BJ (cell line): ENCODE measurements around the gene CYP3A5. TPM values are rescaled to one million over a fixed set of nuclear protein-coding genes. Genes with fewer than 3 reads are reported as not detected.
"Not testable (repeated sequence)": the region's sequence is repeated elsewhere in the genome, so short reads cannot be mapped to it uniquely, and the experiment has no call there.

Experiments used
- CTCF ChIA-PET: fragments of 350-600 bp; formaldehyde crosslinking; extraction: SDS; loops from one replicate; lab custom pipeline; 2021; ENCODE audit warnings: antibody characterized with exemption, inconsistent platforms; lab: Yijun Ruan, JAX
- POLR2A ChIA-PET: fragments of 300-600 bp; sonication (Branson Sonifier 250); formaldehyde crosslinking; extraction: SDS; loops from one replicate; lab custom pipeline; 2021; ENCODE audit warnings: antibody characterized with exemption; lab: Charles Lee
- DNase-seq: peaks from one replicate; pipeline ENCODE4 v3.0.0-alpha.2; 2011; ENCODE audit warnings: low read depth
- H3K27me3 ChIP-seq: 2 replicates; pipeline ENCODE4 v1.6.0; 2011; ENCODE audit warnings: low read length; ENCODE audit not compliant: control insufficient read depth, insufficient read depth
- H3K36me3 ChIP-seq: 2 replicates; pipeline ENCODE4 v1.5.1; 2011; ENCODE audit warnings: low read length; ENCODE audit not compliant: control insufficient read depth, insufficient read depth
- H3K4me3 ChIP-seq: 2 replicates; pipeline ENCODE4 v1.5.1; 2011; ENCODE audit warnings: low read depth, mild to moderate bottlenecking, control low read depth, low read length
- polyA minus RNA-seq: library from RNA; depleted of rRNA, polyadenylated mRNA; stranded (reverse); fragments of >200 nt; gene quantifications from 2 replicates; pipeline ENCODE4 v1.2.3, GENCODE V29; 2011; rRNA and poly(A)+ RNA removed
- polyA plus RNA-seq: library from polyadenylated mRNA; depleted of rRNA; stranded (reverse); fragments of >200 nt; gene quantifications from 2 replicates; pipeline ENCODE4 v1.2.3, GENCODE V29; 2011; rRNA removed
- TF ChIP-seq, protein P1 (sequence below): IDR thresholded peaks from 2 replicates; pipeline ENCODE4 v1.5.1; 2011; ENCODE audit warnings: low read depth, mild to moderate bottlenecking, control low read depth, inconsistent platforms, low read length, moderate library complexity; ENCODE audit not compliant: insufficient read depth

CYP3A5 gene
- polyA plus RNA-seq: not detected in 2 replicates
- polyA minus RNA-seq: 0.15 TPM in 1 of 2 replicates, not detected in the other

DNA sequence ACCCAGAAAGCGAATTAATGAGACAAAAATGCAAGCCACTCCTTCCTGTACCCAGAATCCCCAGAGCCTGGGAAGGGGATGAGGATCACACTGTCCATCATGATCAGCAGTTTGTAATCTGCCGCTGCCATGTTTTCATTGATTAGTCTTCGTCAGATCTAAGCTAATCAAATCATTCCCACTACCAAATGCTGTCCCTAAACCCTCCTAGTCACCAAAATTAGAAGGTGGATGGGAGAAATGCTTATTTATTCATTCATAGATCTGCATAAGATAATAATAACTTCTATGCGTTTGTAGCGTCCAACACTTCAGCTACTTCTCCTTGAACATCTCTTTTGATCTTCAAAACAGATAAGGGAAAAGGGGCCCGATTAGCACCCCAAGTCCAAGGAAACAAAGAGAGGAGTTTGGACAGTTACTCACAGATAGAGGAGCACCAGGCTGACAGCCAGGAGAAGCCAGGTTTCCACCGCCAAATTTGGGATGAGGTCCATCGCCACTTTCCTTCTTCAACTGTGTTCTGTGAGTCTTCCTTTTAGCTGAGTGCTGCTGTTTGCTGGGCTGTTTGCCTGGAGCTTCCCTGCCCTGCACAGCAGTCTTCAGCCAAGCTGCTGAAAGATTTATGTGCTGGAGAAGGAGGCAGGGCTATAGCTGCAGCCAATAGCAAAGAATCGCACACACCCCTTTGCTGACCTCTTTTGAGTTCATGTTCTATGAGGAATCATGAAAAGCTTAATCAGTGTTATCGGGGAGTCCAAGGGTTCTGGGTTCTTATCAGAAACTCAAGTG, at the start of gene CYP3A5:
TSS of gene CYP3A5 (minus strand) at position 597 of the 792 bp plus-strand sequence. CDS start at position 497, 100 bp downstream.
- no peaks in the 10 kb centered on the region for H3K36me3 ChIP-seq
- H3K27me3 ChIP-seq: no peaks in the 10 kb centered on the region
- TF ChIP-seq, protein P1, sequence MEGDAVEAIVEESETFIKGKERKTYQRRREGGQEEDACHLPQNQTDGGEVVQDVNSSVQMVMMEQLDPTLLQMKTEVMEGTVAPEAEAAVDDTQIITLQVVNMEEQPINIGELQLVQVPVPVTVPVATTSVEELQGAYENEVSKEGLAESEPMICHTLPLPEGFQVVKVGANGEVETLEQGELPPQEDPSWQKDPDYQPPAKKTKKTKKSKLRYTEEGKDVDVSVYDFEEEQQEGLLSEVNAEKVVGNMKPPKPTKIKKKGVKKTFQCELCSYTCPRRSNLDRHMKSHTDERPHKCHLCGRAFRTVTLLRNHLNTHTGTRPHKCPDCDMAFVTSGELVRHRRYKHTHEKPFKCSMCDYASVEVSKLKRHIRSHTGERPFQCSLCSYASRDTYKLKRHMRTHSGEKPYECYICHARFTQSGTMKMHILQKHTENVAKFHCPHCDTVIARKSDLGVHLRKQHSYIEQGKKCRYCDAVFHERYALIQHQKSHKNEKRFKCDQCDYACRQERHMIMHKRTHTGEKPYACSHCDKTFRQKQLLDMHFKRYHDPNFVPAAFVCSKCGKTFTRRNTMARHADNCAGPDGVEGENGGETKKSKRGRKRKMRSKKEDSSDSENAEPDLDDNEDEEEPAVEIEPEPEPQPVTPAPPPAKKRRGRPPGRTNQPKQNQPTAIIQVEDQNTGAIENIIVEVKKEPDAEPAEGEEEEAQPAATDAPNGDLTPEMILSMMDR: no peak
- DNase-seq: no peak
- ChIA-PET POLR2A (no interaction called here), CTCF (interaction anchor here (1.3 kb wide), 1 partner anchor 15 kb away, joined by 5 read pairs; no protein-coding TSS in a partner anchor)
- H3K4me3 ChIP-seq: no peak within 1 kb of the TSS

GRCh38 chr7:99728615-99729014, 48.8 kb upstream of the CYP3A5 start:
- CTCF ChIA-PET: no interaction called here

DNA sequence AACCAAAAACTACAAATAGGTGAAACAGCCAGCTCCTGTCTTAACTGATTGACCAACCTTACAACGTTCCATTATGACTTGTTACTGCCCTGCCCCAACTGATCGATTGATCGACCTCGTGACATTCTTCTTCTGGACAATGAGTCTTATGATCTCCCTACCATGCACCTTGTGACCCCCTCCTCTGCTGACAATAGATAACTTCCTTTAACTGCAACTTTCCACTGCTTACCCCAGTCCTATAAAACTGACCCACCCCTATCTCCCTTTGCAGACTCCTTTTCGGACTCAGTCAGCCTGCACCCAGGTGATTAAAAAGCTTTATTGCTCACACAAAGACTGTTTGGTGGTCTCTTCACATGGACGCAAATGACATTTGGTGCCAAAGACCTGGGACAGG, 43.4 kb upstream of the CYP3A5 start:
- POLR2A ChIA-PET, H3K27me3 ChIP-seq, CTCF ChIA-PET, DNase-seq, H3K4me3 ChIP-seq, H3K36me3 ChIP-seq: not testable (repeated sequence)

More at GRCh38 chr7:99728615-99729014, 48.8 kb upstream of the CYP3A5 start:
- DNase-seq: no peak
- TF ChIP-seq, protein P1: no peak
- POLR2A ChIA-PET: no interaction called here
- Histone ChIP-seq H3K4me3 (no peak overlapping the region), H3K36me3 (no peaks in the 10 kb centered on the region), H3K27me3 (no peaks in the 10 kb centered on the region; the same call in 1 of the 2 replicates)

GRCh38 chr7:99720800-99721595, 41.2 kb upstream of the CYP3A5 start:
- no peak for DNase-seq
- CTCF ChIA-PET: no interaction called here
- POLR2A ChIA-PET: no interaction called here

GRCh38 chr7:99719996-99720769, 40.4 kb upstream of the CYP3A5 start:
- Histone ChIP-seq H3K4me3 (no peak overlapping the region), H3K27me3 (no peaks in the 10 kb centered on the region), H3K36me3 (no peaks in the 10 kb centered on the region)
- no peak for DNase-seq
- TF ChIP-seq, protein P1: no peak
- POLR2A ChIA-PET: interaction anchor here (0.5 kb wide), 1 partner anchor 14 kb away, joined by 3 read pairs; no protein-coding TSS in a partner anchor
- CTCF ChIA-PET: no interaction called here

More at GRCh38 chr7:99720800-99721595, 41.2 kb upstream of the CYP3A5 start:
- Histone ChIP-seq H3K27me3 (no peaks in the 10 kb centered on the region), H3K4me3 (no peak overlapping the region), H3K36me3 (no peaks in the 10 kb centered on the region)
- TF ChIP-seq, protein P1: no peak
